NCI-H2171 treated with DMSO at 0.1 percent for 48 hours (cell line): ENCODE results near the gene PAQR4.

Experiments
- DNase-seq: peaks from one replicate; lab custom pipeline; 2025; lab: John Stamatoyannopoulos, UW

PAQR4 gene

GRCh38 chr16:3022208-3022683, 53.1 kb downstream of the PAQR4 start:
- peak; percentile 32 for DNase-seq

GRCh38 chr16:3022684-3023414, 53.7 kb downstream of the PAQR4 start:
- DNase-seq, result peak; percentile 14
